Right atrium auricular region (tissue), 2 donors: ENCODE results near the gene HOXA5. TPM values are rescaled to one million over a fixed set of nuclear protein-coding genes. Genes with fewer than 3 reads are reported as not detected.

Experiments
- DNase-seq: peaks from one replicate; pipeline ENCODE4 v3.0.0-alpha.2; 2019; ENCODE audit warnings: low spot score
- H3K27ac ChIP-seq, 2 donors: fragments of 200-600 bp; sonication (generic); 1 replicate in 1 of 2; 2 replicates in 1 of 2; pipeline ENCODE4 v1.5.1; 2016 to 2019
- H3K27me3 ChIP-seq, 2 donors: fragments of 200-600 bp; sonication (generic); one replicate each; pipeline versions ENCODE4 v1.5.1 to v1.6.0; 2017 to 2019
- H3K36me3 ChIP-seq: fragments of 200-600 bp; sonication (generic); one replicate; pipeline ENCODE4 v1.5.1; 2016
- H3K4me1 ChIP-seq, 2 donors: fragments of 200-600 bp; sonication (generic); one replicate each; pipeline versions ENCODE4 v1.5.1 to v1.6.0; 2017 to 2019
- H3K4me3 ChIP-seq, 2 donors: fragments of 200-600 bp; sonication (generic); 1 replicate in 1 of 2; 2 replicates in 1 of 2; pipeline ENCODE4 v1.5.1; 2017 to 2019; ENCODE audit warnings: mild to moderate bottlenecking in 1 of 2, moderate library complexity in 1 of 2
- H3K9me3 ChIP-seq, 2 donors: fragments of 200-600 bp; sonication (generic); one replicate each; pipeline ENCODE4 v1.5.1; 2019
- CTCF ChIP-seq, 2 donors: fragments of 200-600 bp; sonication (generic); IDR thresholded peaks; one replicate each; pipeline ENCODE4 v1.5.1; 2019; ENCODE audit warnings: antibody characterized with exemption in 2 of 2
- total RNA-seq, 2 donors: library from RNA; depleted of rRNA; stranded (reverse); fragments of >200 nt; gene quantifications; one replicate each; pipeline ENCODE4 v1.1.0, GENCODE V29; 2016

HOXA5 gene
- total RNA-seq, 2 donors from 2014 or later: 0.24 to 0.96 TPM

- Histone ChIP-seq H3K4me3 (no peak overlapping the region), H3K36me3 (no peaks in the 10 kb centered on the region), H3K9me3 (no peaks in the 10 kb centered on the region), H3K27me3 (peaks cover 49 to 71% of the 10 kb centered on the region in 2 donors), H3K4me1 (peaks cover 0 to 39% of the 10 kb centered on the region in 2 donors), H3K27ac (no peak overlapping the region)
- no peak for DNase-seq
- TF ChIP-seq CTCF (IDR thresholded peaks at IDR 0.05): no peak
Measured at GRCh38 chr7:27140126-27140857, 3.2 kb downstream of the HOXA5 start.

GRCh38 chr7:27139334-27140125 lies 4.0 kb downstream of the HOXA5 start:
- no peak overlapping the region for H3K27ac ChIP-seq
- no peak overlapping the region for H3K4me3 ChIP-seq
- TF ChIP-seq CTCF (IDR thresholded peaks at IDR 0.05): no peak
- no peak for DNase-seq
- peaks cover 0 to 31% of the 10 kb centered on the region in 2 donors for H3K4me1 ChIP-seq
- no peaks in the 10 kb centered on the region for H3K9me3 ChIP-seq
- H3K36me3 ChIP-seq: no peaks in the 10 kb centered on the region
- H3K27me3 ChIP-seq: peaks cover 42 to 65% of the 10 kb centered on the region in 2 donors

GRCh38 chr7:27138985-27139333 lies 4.5 kb downstream of the HOXA5 start:
- H3K4me3 ChIP-seq: no peak overlapping the region
- peaks cover 0 to 26% of the 10 kb centered on the region in 2 donors for H3K4me1 ChIP-seq
- no peaks in the 10 kb centered on the region for H3K36me3 ChIP-seq
- no peak overlapping the region for H3K27ac ChIP-seq
- peaks cover 41 to 59% of the 10 kb centered on the region in 2 donors for H3K27me3 ChIP-seq
- H3K9me3 ChIP-seq: no peaks in the 10 kb centered on the region
- no peak for DNase-seq
- TF ChIP-seq CTCF (IDR thresholded peaks at IDR 0.05): no peak

GRCh38 chr7:27138472-27138871 lies 5.0 kb downstream of the HOXA5 start:
- peaks cover 41 to 58% of the 10 kb centered on the region in 2 donors for H3K27me3 ChIP-seq
- no peak for TF ChIP-seq CTCF (IDR thresholded peaks at IDR 0.05)
- H3K4me1 ChIP-seq: peaks cover 0 to 21% of the 10 kb centered on the region in 2 donors
- H3K36me3 ChIP-seq: no peaks in the 10 kb centered on the region
- H3K9me3 ChIP-seq: no peaks in the 10 kb centered on the region
- H3K27ac ChIP-seq: no peak overlapping the region
- DNase-seq: no peak
- no peak overlapping the region for H3K4me3 ChIP-seq

- Histone ChIP-seq H3K9me3 (no peaks in the 10 kb centered on the region), H3K36me3 (no peaks in the 10 kb centered on the region), H3K4me1 (peaks cover 0 to 14% of the 10 kb centered on the region in 2 donors), H3K27ac (no peak overlapping the region), H3K4me3 (no peak overlapping the region), H3K27me3 (peaks cover 36 to 55% of the 10 kb centered on the region in 2 donors)
- TF ChIP-seq CTCF (IDR thresholded peaks at IDR 0.05): no peak
- DNase-seq: no peak
Measured at GRCh38 chr7:27137640-27138315, 5.7 kb downstream of the HOXA5 start.
